CD14-positive monocyte (primary cell): ENCODE data around the gene TPGS1. TPM values are rescaled to one million over a fixed set of nuclear protein-coding genes. Genes with fewer than 3 reads are reported as not detected.

Source experiments
- DNase-seq, 3 donors: peaks; one replicate each; pipeline ENCODE4 v3.0.0-alpha.2; 2011 to 2022
- H2AFZ ChIP-seq: 2 replicates; pipeline ENCODE4 v1.6.0; 2012; ENCODE audit warnings: mild to moderate bottlenecking, low read depth, low read length, inconsistent platforms; ENCODE audit not compliant: insufficient read depth, poor library complexity, severe bottlenecking
- H3K27ac ChIP-seq, 2 donors: 1 replicate in 1 of 2; 2 replicates in 1 of 2; pipeline ENCODE4 v1.5.1; 2012 to 2013; ENCODE audit warnings: low read length in 2 of 2, control low read depth in 1 of 2, inconsistent platforms in 1 of 2, low read depth in 1 of 2, mild to moderate bottlenecking in 1 of 2
- H3K27me3 ChIP-seq, 2 donors: one replicate each; pipeline versions ENCODE4 v1.6.0 to v1.6.1; 2011 to 2013; ENCODE audit warnings: low read length in 2 of 2; ENCODE audit not compliant: control insufficient read depth in 2 of 2, insufficient read depth in 2 of 2
- H3K36me3 ChIP-seq, 2 donors: replicated peaks in 1 of 2; 1 replicate in 1 of 2; 2 replicates in 1 of 2; pipeline versions ENCODE4 v1.5.1 to v1.6.1; 2012 to 2013; ENCODE audit warnings: low read length in 2 of 2, control low read depth in 1 of 2, inconsistent platforms in 1 of 2, mild to moderate bottlenecking in 1 of 2; ENCODE audit not compliant: insufficient read depth in 2 of 2, control insufficient read depth in 1 of 2
- H3K4me1 ChIP-seq, 2 donors: 1 replicate in 1 of 2; 2 replicates in 1 of 2; pipeline versions ENCODE4 v1.5.1 to v1.6.1; 2012 to 2013; ENCODE audit warnings: low read length in 2 of 2, control low read depth in 1 of 2, inconsistent platforms in 1 of 2, mild to moderate bottlenecking in 1 of 2, moderate library complexity in 1 of 2; ENCODE audit not compliant: insufficient read depth in 2 of 2, control insufficient read depth in 1 of 2
- H3K4me2 ChIP-seq: replicated peaks from 2 replicates; pipeline ENCODE3; 2012; ENCODE audit warnings: low read length, moderate library complexity, mild to moderate bottlenecking; ENCODE audit not compliant: poor library complexity, severe bottlenecking; ENCODE audit errors: extremely low read depth
- H3K4me3 ChIP-seq, 3 experiments: fragments of 200-600 bp in 1 of 3; sonication (generic) in 1 of 3; replicated peaks in 1 of 3; 1 replicate in 2 of 3; 2 replicates in 1 of 3; pipeline ENCODE4 v1.5.1; 2011 to 2013; ENCODE audit warnings: low read length in 3 of 3, mild to moderate bottlenecking in 3 of 3, control low read depth in 2 of 3, low read depth in 2 of 3, inconsistent platforms in 1 of 3, moderate library complexity in 1 of 3
- H3K79me2 ChIP-seq: 2 replicates; pipeline ENCODE4 v1.6.0; 2012; ENCODE audit warnings: mild to moderate bottlenecking, control low read depth, inconsistent platforms, low read length, moderate library complexity; ENCODE audit not compliant: insufficient read depth
- H3K9ac ChIP-seq: 2 replicates; pipeline ENCODE4 v1.6.0; 2017; ENCODE audit warnings: low read length, mild to moderate bottlenecking; ENCODE audit not compliant: insufficient read depth, poor library complexity, severe bottlenecking
- H3K9me3 ChIP-seq, 2 donors: replicated peaks in 1 of 2; 1 replicate in 1 of 2; 2 replicates in 1 of 2; pipeline versions ENCODE4 v1.5.1 to v1.6.1; 2012 to 2013; ENCODE audit warnings: low read length in 2 of 2, control low read depth in 1 of 2; ENCODE audit not compliant: control insufficient read depth in 1 of 2, insufficient read depth in 1 of 2
- H4K20me1 ChIP-seq: 2 replicates; pipeline ENCODE4 v1.6.0; 2012; ENCODE audit warnings: mild to moderate bottlenecking, low read length, control low read depth, moderate library complexity; ENCODE audit not compliant: insufficient read depth
- H3K27ac Mint-ChIP-seq, 7 donors: one replicate each; pipeline ENCODE4 v1.8.0; 2020; ENCODE audit warnings: mild to moderate bottlenecking in 7 of 7, mixed read lengths in 7 of 7, moderate library complexity in 6 of 7, inconsistent platforms in 2 of 7
- H3K27me3 Mint-ChIP-seq, 3 donors: one replicate each; pipeline ENCODE4 v1.8.0; 2021 to 2022; ENCODE audit warnings: low read depth in 3 of 3, mild to moderate bottlenecking in 3 of 3, mixed read lengths in 3 of 3, moderate library complexity in 3 of 3, inconsistent platforms in 1 of 3
- H3K36me3 Mint-ChIP-seq, 2 donors: one replicate each; pipeline ENCODE4 v1.8.0; 2020; ENCODE audit warnings: mixed read lengths in 2 of 2, inconsistent platforms in 1 of 2, mild to moderate bottlenecking in 1 of 2
- H3K4me1 Mint-ChIP-seq: one replicate; pipeline ENCODE4 v1.8.0; 2020; ENCODE audit warnings: mild to moderate bottlenecking, mixed read lengths
- H3K4me3 Mint-ChIP-seq, 2 donors: one replicate each; pipeline ENCODE4 v1.8.0; 2020; ENCODE audit warnings: mild to moderate bottlenecking in 2 of 2, mixed read lengths in 2 of 2, moderate library complexity in 1 of 2
- H3K9me3 Mint-ChIP-seq, 7 donors: one replicate each; pipeline ENCODE4 v1.8.0; 2020 to 2022; ENCODE audit warnings: mixed read lengths in 7 of 7, mild to moderate bottlenecking in 6 of 7, moderate library complexity in 6 of 7, inconsistent platforms in 2 of 7
- CTCF ChIP-seq: fragments of 200-600 bp; IDR thresholded peaks from one replicate; pipeline ENCODE4 v1.8.0; 2022; ENCODE audit warnings: antibody characterized with exemption, mild to moderate bottlenecking
- WGBS: methylation state at CpG from one replicate; pipeline ENCODE4 v1.1.5; 2013; ENCODE audit warnings: missing lambda C conversion rate; ENCODE audit not compliant: insufficient coverage; 5-methylcytosine and 5-hydroxymethylcytosine counted together
- intact Hi-C, 2 donors: fragments of 100-400 bp; cut with micrococcal nuclease; formaldehyde crosslinking; loops; one replicate each; pipeline versions ENCODE4 v1.15.0 to v1.15.1; 2023
- polyA plus RNA-seq, 3 donors: library from polyadenylated mRNA; depleted of rRNA in 1 of 3; unstranded in 2 of 3; stranded (reverse) in 1 of 3; fragments of 300-500 nt in 2 of 3; fragments of >200 nt in 1 of 3; fragmentation: Illumina TruSeq in 2 of 3; gene quantifications; 1 replicate in 2 of 3; 2 replicates in 1 of 3; pipeline ENCODE4 v1.2.3, GENCODE V29; 2012 to 2021

The TPGS1 gene
- polyA plus RNA-seq, 3 donors: 9.2 to 48.1 (median 14.2) TPM

DNA sequence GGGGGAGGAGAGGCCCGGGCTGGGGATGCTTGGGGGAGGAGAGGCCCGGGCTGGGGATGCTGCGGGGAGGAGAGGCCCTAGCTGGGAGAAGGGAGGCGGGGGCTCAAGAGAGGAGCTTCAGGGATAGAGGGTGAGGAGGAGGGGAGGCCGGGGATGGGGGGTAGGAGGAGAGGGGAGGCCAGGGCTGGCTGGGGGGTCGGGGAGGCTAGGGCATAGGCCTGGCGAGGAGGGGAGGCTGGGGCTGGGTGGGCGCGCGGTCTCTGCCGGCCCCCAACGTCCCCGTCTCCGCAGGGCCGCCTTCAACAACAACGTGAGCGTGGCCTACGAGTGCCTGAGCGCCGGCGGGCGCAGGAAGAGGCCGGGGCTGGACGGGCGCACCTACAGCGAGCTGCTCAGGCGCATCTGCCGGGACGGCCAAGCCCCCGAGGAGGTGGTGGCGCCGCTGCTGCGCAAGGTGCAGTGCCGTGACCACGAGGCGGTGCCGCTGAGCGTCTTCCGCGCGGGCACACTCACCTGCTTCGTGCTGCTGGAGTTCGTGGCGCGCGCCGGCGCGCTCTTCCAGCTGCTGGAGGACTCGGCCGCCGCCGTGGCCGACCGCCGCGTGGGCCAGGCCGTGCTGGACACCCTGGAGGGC lies 11.4 kb downstream of the TPGS1 start:
- intact Hi-C loops: no loop called here
- Mint-ChIP-seq H3K27ac (no peak overlapping the region), H3K36me3 (peaks cover 6 to 7% of the 10 kb centered on the region in 2 donors), H3K9me3 (peaks cover 0 to 16% (median 9%) of the 10 kb centered on the region in 7 donors), H3K4me3 (no peak overlapping the region), H3K27me3 (peaks cover 8 to 31% (median 28%) of the 10 kb centered on the region in 3 donors), H3K4me1 (no peaks in the 10 kb centered on the region)
- Histone ChIP-seq H3K9ac (no peak overlapping the region), H3K4me3 (no peak overlapping the region), H3K27ac (no peak overlapping the region), H3K4me1 (no peaks in the 10 kb centered on the region), H3K79me2 (no peaks in the 10 kb centered on the region), H2AFZ (no peak overlapping the region), H3K36me3 (no peaks in the 10 kb centered on the region), H3K9me3 (peaks cover 0 to 4% of the 10 kb centered on the region in 2 donors), H4K20me1 (peaks cover 5% of the 10 kb centered on the region), H3K27me3 (peaks cover 0 to 3% of the 10 kb centered on the region in 2 donors), H3K4me2 (no peak overlapping the region)
- no peak for DNase-seq
- 19% methylated on average over 54 of the region's 58 CpGs for WGBS
- TF ChIP-seq CTCF: no peak

- Histone ChIP-seq H3K9me3 (peaks cover 0 to 4% of the 10 kb centered on the region in 2 donors), H3K27ac (no peak overlapping the region), H3K4me1 (no peaks in the 10 kb centered on the region), H2AFZ (no peak overlapping the region), H3K4me2 (no peak overlapping the region), H3K4me3 (no peak overlapping the region), H3K79me2 (no peaks in the 10 kb centered on the region), H3K9ac (no peak overlapping the region), H3K36me3 (no peaks in the 10 kb centered on the region), H4K20me1 (peaks cover 5% of the 10 kb centered on the region), H3K27me3 (no peaks in the 10 kb centered on the region)
- H3K9me3 Mint-ChIP-seq: peaks cover 0 to 16% (median 11%) of the 10 kb centered on the region in 7 donors
- H3K36me3 Mint-ChIP-seq: no peaks in the 10 kb centered on the region
- H3K4me1 Mint-ChIP-seq: no peaks in the 10 kb centered on the region
- H3K27me3 Mint-ChIP-seq: peaks cover 4 to 34% (median 31%) of the 10 kb centered on the region in 3 donors
- H3K4me3 Mint-ChIP-seq: no peak overlapping the region
- H3K27ac Mint-ChIP-seq: no peak overlapping the region
- WGBS: 96% methylated on average over 45 of the region's 45 CpGs
- DNase-seq: no peak
- TF ChIP-seq CTCF: no peak
- intact Hi-C loops: no loop called here
These were observed 12.2 kb downstream of the TPGS1 start for GRCh38 chr19:519449-519865.
